GM18909 (cell line): ENCODE measurements around the gene DNAJB2.
"Not testable (repeated sequence)": the region's sequence is repeated elsewhere in the genome, so short reads cannot be mapped to it uniquely, and the experiment has no call there.

Experiments used
- ATAC-seq: cut with Tn5 transposase; IDR thresholded peaks from one replicate; pipeline ENCODE4 v1.9.1; 2021; ENCODE audit warnings: mild to moderate bottlenecking; ENCODE audit not compliant: unreplicated experiment, poor library complexity

DNAJB2 gene

DNA sequence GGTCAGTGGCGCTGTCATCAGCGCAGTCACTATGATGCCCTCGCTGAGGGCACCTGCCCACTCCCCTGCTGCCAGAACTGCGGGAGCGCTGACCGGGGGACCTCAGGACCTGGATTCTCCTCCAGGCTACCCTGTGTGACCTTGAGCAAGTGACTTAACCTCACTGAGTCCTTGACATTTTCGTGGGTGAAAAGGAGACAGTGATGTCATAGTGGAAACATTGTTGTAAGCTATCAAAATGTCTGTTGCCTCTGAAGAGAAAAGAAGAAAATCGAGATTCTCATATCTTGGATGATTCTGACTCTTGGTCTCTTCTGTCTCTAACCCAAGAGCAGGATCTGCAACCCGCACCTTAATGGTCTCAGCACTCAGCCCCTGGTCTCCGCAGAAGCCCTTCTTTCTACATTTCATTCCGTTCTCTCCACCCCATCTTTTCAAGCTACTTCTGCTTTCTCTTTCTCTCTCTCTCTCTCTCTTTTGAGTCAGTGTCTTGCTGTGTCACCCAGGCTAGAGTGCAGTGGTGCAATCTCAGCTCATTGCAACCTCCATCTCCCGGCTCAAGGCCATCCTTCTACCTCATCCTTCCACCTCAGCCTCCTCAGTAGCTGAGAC lies 24.5 kb upstream of the DNAJB2 start:
- peak; percentile 27 for ATAC-seq

DNA sequence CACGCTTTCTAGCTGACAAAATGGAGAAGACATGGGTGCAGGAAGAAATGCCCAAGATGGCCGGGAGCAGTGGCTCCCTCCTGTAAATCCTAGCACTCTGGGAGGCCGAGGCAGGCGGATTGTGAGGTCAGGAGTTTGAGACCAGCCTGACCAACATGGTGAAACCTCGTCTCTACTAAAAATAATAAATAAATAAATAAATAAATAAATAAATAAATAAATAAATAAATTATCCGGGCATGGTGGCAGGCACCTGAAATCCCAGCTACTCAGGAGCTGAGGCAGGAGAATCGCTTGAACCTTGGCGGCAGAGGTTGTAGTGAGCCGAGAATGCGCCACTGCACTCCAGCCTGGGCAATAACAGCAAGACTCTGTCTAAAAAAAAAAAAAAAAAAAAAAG lies 20.2 kb upstream of the DNAJB2 start:
- not testable (repeated sequence) for ATAC-seq

DNA sequence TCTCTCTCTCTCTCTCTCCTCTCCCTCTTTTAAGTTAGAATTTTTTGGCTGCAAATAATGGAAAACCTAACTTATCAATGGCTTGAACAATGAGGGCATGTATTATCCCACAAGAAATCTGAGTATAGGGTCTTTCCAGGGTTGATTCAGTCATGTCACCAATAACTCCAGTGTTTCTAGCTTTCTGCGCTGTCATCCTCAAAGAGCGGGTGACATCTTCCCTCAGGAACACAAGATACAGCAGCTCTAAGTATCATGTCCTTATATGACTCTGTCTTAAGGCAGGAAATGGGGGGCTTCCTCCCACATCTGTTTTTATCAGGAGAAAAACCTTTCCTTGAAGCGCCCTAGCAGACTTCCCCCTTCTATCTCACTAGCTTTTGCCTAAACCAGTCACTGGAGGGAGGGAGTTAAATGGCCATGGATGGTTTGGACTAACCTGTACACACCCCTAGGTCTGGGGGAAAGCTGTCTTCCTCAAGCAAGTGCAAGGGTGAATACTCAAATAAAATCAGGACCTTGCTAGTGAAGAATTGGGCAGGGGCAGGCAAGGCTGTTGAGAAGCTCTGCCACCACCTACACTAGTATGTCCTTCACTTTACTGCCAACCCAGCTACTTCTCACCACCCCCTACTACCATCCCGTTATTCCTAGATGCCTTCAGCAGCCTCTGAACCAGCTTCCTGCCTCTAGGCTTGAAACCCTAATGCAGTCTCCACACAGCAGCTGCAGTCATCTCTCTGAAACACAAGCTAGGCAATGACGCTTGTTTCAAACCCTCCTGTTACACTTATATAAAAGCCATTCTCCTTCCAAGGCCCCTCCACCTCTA lies 17.9 kb upstream of the DNAJB2 start:
- ATAC-seq: no peak

DNA sequence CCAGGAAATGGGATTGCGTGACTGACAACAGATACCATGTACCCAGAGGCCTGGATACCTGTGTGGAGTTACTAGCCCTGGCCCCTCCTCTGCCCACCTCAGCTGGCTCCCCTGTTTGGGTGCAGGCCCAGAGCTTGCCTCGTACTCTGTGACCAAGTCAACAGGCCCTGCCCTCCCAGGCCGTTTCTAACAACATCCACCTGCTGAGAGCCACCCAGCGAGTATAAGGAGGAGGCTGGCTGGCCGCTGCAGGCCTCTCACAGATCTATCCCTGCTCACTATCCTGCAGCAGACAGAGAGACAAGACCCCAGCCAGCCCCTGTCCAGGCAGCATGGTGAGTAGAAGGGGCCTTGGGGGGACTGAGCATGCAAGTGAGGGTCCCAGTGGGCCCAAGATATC lies 12.9 kb upstream of the DNAJB2 start:
- ATAC-seq: no peak

DNA sequence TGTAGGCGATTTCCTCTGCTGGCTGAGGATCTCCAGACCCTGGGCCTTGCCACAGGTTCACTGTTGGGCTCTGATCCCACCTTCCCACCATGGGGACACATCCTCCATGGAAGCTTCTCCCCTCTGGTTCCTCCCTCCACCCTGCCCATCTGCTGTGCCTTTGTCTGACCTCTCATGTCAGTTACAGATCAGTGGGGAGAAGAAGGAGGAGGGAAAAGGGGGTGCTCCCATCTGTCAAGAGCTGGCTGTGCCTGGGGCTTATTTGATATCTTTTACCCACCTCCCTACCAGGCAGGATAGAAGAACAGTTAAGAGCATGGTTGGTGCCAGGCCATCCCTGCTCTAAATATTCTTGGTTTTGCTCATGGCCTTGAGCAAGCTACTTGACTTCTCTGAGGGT lies 12.3 kb upstream of the DNAJB2 start:
- no peak for ATAC-seq

DNA sequence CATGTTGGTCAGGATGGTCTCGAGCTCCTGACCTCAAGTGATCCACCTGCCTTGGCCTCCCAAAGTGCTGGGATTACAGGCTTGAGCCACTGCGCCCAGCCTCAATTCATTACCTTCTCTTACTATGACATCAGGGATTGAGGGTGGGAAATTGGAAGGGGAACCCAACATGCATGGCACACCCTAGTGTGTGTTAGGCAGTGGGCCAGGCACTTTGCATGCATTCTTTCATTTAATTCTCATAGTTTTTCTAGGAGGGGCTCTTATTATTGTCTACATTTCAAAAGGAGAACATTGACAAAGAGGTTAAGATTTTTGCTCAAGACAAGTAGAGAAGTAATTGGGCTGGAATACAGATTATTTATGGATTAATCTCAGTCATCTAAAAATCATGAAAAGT lies 10.9 kb upstream of the DNAJB2 start:
- ATAC-seq: no peak

DNA sequence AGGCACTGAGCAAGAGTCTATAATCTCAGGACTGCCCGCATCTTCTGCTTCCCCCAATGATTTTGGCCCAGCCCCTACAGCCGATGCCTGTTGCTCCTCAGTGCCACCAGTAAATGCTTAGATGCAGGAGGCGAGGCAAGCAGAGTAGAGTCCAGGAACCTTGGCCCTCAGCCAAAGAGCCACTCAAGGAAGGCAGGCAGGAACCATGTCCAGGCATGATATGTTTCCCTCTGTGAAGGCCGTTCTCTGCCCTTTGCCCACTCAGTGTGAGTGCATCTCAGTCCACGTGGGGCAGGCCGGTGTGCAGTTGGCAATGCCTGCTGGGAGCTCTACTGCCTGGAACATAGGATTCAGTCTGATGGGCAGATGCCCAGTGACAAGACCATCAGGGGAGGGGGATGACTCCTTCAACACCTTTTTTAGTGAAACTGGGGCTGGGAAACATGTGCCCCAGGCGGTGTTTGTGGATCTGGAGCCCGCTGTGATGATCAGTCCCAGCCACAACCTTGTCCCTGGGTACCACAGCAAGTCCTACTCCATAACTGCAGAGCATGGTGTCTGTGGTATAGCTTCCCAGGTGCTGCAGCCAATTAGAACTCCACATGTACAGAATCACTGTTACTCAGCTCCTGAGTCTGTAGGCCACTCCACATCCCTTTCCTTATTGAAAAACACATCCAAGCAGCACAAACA lies 9.7 kb upstream of the DNAJB2 start:
- ATAC-seq: no peak

DNA sequence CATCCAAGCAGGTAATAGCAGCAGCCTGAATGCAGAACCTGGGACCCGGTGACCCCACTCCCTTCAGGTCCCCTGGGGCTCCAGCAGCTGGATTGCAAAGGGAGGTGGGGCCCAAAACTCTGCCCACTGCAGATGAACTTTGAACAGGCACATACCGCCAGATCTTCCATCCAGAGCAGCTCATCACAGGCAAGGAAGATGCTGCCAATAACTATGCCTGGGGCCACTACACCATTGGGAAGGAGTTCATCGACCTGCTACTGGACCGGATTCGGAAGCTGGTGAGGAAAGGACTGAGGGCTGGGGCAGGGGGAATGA lies 9.2 kb upstream of the DNAJB2 start:
- ATAC-seq: no peak

DNA sequence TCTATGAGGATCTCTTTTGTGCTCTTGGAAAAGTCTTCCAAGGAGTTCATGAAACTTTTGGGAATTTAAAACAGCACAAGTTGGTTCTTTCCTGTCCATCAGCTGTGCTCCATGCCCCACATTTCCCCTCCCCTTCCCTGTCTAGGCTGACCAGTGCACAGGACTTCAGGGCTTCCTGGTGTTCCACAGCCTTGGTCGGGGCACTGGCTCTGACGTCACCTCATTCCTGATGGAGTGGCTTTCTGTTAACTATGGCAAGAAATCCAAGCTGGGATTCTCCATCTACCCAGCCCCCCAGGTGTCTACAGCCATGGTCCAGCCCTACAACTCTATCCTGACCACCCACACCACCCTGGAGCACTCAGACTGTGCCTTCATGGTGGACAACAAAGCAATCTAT lies 8.1 kb upstream of the DNAJB2 start:
- ATAC-seq: no peak

GRCh38 chr2:219272356-219272755 lies 6.8 kb upstream of the DNAJB2 start:
- ATAC-seq: no peak

DNA sequence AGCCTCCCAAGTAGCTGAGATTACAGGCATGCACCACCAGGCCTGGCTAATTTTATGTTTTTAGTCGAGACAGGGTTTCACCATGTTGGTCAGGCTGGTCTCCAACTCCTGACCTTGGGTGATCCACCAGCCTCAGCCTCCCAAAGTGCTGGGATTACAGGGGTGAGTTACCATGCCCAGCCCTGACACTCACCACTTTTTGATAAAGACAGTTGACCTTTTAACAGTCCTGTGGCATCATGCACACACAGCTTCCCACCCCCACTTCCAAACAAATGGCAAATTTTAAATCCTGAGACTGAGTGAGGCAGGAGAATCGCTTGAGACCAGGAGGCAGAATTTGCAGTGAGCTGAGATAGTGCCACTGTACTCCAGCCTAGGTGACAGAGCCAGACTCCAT lies 6.2 kb upstream of the DNAJB2 start:
- no peak for ATAC-seq

GRCh38 chr2:219273937-219274336 lies 5.2 kb upstream of the DNAJB2 start:
- ATAC-seq: no peak

DNA sequence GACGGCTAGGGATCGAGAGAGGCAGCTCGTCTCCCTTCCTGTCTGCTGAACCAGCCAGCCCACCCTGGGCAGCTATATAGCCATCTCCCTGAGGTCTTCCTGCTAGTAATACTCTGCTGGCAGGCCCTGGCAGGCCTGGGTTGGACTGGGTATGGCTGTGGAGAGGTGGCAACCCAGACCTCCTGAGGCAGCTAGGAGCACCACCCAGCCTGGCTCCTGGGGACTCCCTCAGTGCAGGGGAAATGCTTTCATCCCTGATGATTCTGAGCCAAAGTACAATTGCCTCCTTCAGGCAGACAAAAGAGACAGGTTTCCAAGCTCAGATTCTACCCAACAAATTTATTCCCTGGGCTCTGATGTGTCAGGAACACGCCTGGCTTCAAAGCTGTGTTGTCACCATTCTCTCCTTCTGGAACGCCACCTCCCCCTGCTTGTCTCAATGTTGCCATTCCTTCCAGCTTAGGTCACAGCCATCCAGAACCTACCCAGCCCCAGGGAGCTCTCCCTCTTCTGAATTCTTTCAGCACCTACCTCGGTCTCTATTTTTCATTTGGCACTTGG lies 4.7 kb upstream of the DNAJB2 start:
- no peak for ATAC-seq

- ATAC-seq: peak; percentile 28
Measured at GRCh38 chr2:219277703-219278654, 1.2 kb upstream of the DNAJB2 start.

- no peak for ATAC-seq
Measured at GRCh38 chr2:219278655-219279150, 463 bp upstream of the DNAJB2 start.

GRCh38 chr2:219279916-219280516 lies 850 bp downstream of the DNAJB2 start:
- no peak for ATAC-seq

DNA sequence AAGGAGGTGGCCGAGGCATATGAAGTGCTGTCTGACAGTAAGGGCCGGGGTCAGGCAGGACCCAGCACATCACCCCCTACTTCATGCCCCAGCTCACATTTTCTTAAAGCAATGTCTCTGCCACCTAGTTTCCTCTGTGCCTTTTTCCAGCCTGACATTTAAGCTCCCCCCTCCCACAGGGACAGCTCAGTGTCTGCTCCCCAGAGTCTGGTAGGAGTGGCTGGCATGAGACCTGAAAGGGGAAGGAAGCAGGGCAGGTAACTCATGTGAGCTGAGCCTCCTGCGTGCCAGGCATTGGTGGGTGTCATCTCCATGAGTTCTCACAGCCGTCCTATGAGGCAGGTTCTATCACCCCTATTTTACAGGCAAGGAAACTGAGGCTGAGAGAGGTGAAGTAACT lies 1.5 kb downstream of the DNAJB2 start:
- no peak for ATAC-seq

- ATAC-seq: no peak
Measured at GRCh38 chr2:219281588-219281987, 2.4 kb downstream of the DNAJB2 start.

GRCh38 chr2:219282375-219282774 lies 3.2 kb downstream of the DNAJB2 start:
- no peak for ATAC-seq
